Urothelium cell line (cell line): Measurements from ENCODE around the gene ADRA2A.

Experiments used
- DNase-seq: peaks from one replicate; pipeline ENCODE4 v3.0.0; 2011; ENCODE audit warnings: low spot score, mixed read lengths
- FAIRE-seq: peaks from 2 replicates; lab custom pipeline; 2011; peaks lifted over from hg19 to GRCh38; lab: Jason Lieb, UNC

Gene ADRA2A

GRCh38 chr10:111128331-111129180, 51.7 kb downstream of the ADRA2A start:
- peak; percentile 75 for DNase-seq

GRCh38 chr10:111129363-111129762, 52.5 kb downstream of the ADRA2A start:
- no peak for FAIRE-seq
- DNase-seq = no peak

More at GRCh38 chr10:111128331-111129180, 51.7 kb downstream of the ADRA2A start:
- FAIRE-seq = peak; percentile 9

GRCh38 chr10:111130471-111130870, 53.6 kb downstream of the ADRA2A start:
- no peak for DNase-seq
- FAIRE-seq = no peak
